ENCODE results near the gene ZBTB37.
"Not testable (repeated sequence)": the region's sequence is repeated elsewhere in the genome, so short reads cannot be mapped to it uniquely, and the experiment has no call there.

ZBTB37 gene

DNA sequence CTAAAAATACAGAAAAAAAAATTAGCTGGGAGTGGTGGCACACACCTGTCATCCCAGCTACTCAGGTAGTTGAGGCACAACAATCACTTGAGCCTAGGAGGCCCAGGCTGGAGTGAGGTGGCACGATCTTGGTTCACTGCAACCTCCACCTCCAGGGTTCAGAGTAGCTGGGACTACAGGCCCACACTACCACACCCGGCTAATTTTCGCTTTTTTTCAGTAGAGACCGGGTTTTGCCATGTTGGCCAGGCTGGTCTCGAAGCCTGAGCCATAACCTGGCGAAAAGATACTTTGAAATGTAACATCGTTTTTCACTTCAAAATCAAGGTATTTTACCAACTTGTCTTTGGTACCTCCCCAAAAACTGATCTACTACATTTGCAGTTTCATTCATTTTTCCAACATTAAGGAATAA lies 6.4 kb upstream of the ZBTB37 start:
- peak overlapping the region; percentile 99 for H3K27ac Mint-ChIP-seq
- peaks cover 98% of the 10 kb centered on the region for H3K36me3 Mint-ChIP-seq
- no peaks in the 10 kb centered on the region for H3K9me3 Mint-ChIP-seq
- peak; percentile 11 for ATAC-seq
- no peak for DNase-seq (ENCODE audit: low spot score in 2 of 2)
- peaks cover 44% of the 10 kb centered on the region for H3K4me1 Mint-ChIP-seq
- H3K4me3 Mint-ChIP-seq, result no peak overlapping the region

DNA sequence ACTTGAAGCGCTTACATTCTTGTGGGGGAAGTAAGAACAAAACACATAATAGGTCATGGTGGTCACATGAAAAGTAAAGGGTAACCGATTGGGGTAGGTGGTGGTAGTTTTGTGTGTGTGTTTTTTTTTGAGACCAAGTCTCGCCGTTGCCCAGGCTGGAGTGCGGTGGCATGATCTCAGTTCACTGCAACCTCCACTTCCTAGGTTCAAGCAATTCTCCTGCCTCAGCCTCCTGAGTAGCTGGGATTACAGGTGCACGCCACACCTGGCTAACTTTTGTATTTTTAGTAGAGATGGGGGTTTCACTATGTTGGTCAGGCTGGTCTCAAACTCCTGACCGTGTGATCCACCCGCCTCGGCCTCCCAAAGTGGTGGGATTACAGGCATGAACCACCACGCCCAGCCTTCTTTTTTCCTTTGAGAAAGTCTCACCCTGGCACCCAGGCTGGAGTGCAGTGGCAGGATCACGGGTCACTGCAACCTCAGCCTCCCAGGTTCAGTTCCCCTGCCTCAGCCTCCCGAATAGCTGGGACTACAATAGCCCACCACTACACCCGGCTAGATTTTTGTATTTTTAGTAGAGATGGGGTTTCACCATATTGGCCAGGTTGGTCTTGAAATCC lies 5.9 kb upstream of the ZBTB37 start:
- peak; percentile 31 for ATAC-seq
- Mint-ChIP-seq H3K36me3 (peaks cover 100% of the 10 kb centered on the region), H3K4me1 (peaks cover 47% of the 10 kb centered on the region), H3K27ac (peak overlapping the region; percentile 99)
- H3K4me3 Mint-ChIP-seq; DNase-seq (ENCODE audit: low spot score in 2 of 2); H3K9me3 Mint-ChIP-seq: not testable (repeated sequence)

DNA sequence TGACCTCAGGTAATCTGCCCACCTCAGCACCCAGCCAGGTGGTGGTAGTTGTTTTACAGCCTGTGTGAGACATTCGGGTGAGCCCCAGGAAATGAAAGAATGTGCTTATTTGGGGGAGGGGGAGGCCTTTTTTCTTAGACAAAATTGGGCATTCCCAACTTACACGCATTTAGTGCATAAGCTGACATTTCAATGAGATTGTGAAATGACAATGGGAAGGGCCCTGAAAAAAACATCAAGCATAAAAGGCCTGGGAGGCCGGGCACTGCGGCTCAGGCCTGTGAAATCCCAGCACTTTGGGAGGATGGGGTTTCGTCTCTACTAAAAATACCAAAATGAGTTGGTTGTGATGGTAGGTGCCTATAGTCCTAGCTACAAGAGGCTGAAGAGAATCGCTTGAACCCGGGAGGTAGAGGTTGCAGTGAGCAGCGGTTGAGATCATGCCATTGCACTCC lies 5.4 kb upstream of the ZBTB37 start:
- no peak for ATAC-seq
- Mint-ChIP-seq H3K4me3 (no peak overlapping the region), H3K9me3 (no peaks in the 10 kb centered on the region), H3K4me1 (peaks cover 50% of the 10 kb centered on the region), H3K27ac (peak overlapping the region; percentile 99), H3K36me3 (peaks cover 100% of the 10 kb centered on the region)
- no peak for DNase-seq (ENCODE audit: low spot score in 2 of 2)

DNA sequence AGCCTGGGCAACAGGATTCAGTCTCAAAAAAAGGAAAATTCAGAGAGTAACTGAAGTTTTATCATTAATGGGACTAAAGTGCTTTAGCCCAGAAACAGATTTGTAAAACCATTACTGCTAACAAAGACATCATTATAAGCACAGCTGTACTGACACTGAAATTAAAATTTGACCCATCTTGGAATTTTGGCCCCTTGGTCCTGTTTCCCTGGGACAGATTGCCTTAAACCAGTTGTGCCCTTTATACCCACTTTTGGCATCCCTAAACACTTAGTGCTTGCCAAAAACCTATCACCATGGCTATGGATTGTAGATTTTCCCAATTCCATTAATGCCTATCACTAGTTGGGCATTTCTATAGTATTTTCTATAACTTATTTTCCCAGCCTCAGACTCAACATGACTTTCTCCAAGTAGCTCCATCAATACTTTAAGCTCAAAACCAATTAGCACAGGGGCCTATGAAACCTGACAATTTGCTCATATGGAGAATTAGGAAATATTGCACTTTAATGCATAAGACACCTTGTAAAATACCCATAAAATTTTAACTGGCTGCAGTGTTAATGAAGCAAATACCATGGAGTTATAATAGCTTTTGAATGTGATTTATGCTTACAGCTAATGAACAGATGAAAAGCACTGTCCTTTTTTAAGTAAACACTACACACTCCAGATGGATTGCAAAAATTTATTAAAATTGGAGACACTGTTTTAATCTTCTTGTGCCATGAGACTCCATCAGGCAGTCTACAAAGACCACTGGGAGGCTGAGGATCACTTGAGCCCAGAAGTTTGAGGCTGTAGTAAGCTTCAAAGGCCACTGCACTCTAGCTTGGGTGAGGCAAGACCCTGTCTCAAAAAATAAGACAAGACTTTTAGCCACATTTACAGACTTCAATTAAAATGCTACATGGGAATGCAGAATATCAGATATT lies 4.7 kb upstream of the ZBTB37 start:
- ATAC-seq (no peak), DNase-seq (ENCODE audit: low spot score in 2 of 2) (no peak)
- Mint-ChIP-seq H3K27ac (peak overlapping the region; percentile 99), H3K36me3 (peaks cover 100% of the 10 kb centered on the region), H3K4me1 (peaks cover 53% of the 10 kb centered on the region), H3K9me3 (no peaks in the 10 kb centered on the region), H3K4me3 (peak overlapping the region; percentile 94)

DNA sequence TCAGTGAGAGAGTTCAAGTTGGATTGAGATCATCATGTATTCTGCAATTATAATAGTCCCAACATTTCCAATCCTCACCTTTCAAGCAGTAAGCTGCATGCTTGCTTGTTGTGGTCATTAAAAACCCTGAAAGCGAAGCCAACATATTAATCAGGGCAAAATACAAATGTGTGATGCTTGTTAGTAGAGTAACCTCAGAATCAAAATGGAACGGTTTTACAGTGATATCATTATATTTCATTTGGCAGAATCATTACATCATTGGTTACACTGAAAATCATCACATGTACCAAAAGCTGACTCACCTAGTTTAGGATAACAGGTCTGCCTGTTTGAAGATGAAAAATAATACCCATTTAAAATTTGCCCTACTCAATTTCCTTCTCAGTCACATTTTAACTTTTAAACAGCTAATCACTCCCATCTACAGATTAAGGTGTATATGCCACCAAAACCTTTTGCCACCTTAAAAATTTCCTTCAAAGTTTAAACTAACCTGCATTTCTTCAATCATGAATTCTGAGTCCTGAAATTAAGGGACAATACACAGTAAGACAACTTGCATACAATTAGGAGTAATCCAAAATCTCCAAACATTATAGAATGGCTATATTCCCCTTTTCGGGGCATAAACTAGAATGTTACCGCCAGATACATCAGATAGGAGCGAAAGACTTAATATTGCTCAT lies 3.9 kb upstream of the ZBTB37 start:
- DNase-seq (ENCODE audit: low spot score in 2 of 2), result no peak
- H3K36me3 Mint-ChIP-seq, result peaks cover 96% of the 10 kb centered on the region

DNA sequence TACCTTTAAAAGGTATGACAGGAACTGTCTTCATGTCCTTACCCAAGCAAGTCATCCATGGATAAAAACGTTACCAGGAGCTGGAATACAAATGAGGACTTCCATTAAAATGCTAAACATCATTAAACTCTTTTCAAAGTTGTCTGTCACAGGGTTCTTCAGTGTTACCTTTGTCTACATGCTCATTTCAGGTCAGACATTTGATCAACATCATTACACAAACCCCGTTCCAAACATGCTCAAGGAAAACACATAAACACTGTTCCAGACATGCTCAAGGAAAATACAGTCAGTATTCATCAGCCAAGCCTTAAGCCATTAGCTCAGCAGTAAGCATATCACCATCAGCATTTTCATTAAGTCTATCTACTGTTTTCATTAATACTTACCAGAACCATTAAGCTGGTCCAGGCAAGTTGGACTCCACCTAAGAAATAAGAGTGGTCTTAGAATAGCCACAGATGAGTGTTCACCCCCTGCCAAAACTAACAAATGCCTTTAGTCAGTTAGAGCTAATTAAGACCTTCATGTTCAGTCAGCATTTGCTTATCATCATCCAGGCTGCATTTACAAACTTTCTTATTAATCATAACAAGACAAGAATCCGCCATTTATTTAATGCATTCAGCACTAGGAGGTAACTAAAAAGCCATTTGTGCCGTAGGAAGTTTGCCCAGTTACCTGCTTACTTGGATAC lies 2.6 kb upstream of the ZBTB37 start:
- H3K4me3 Mint-ChIP-seq, result peak overlapping the region; percentile 94
- peak overlapping the region; percentile 99 for H3K27ac Mint-ChIP-seq
- no peaks in the 10 kb centered on the region for H3K9me3 Mint-ChIP-seq
- DNase-seq (ENCODE audit: low spot score in 2 of 2), result no peak
- H3K4me1 Mint-ChIP-seq, result peaks cover 67% of the 10 kb centered on the region
- ATAC-seq, result no peak
- peaks cover 89% of the 10 kb centered on the region for H3K36me3 Mint-ChIP-seq

More for the DNA sequence above, 3.9 kb upstream of the ZBTB37 start:
- H3K9me3 Mint-ChIP-seq, result no peaks in the 10 kb centered on the region
- no peak for ATAC-seq
- peaks cover 59% of the 10 kb centered on the region for H3K4me1 Mint-ChIP-seq
- H3K27ac Mint-ChIP-seq, result peak overlapping the region; percentile 99
- peak overlapping the region; percentile 94 for H3K4me3 Mint-ChIP-seq

DNA sequence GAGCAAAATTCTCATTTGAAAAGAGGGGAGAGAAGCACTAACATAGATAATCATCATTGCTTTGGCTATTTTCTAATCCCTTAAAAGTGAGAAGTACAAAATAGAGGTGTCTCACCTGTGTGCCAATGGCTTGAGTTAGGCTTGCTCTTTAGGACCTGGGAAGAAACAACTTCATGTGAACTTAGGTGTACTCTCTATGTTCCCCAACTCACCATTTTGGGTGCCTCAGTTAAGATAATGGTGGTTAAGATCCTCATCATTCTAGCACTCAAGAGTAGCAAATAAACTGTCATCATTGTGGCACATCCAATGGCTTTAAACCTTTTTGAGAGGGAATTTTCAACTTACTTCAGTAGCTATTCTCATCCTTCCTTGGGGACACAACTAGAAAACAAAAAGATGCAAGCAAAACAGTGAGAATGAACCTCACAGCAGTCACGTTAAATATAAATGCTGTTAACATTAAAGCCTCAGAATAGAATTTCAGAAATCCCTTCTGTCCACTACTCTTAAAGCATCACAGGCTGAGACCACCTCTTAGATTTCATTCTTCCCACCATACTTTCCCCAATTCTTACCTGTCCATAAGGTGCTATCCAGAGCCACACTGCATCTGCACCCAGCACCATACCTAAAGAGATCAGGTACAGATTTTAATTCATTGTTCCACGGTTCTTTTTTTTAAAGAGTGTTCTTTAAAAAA lies 1.6 kb upstream of the ZBTB37 start:
- peak overlapping the region; percentile 99 for H3K27ac Mint-ChIP-seq
- H3K4me3 Mint-ChIP-seq, result peak overlapping the region; percentile 94
- H3K9me3 Mint-ChIP-seq, result no peaks in the 10 kb centered on the region
- DNase-seq (ENCODE audit: low spot score in 2 of 2) (no peak), ATAC-seq (no peak)
- peaks cover 72% of the 10 kb centered on the region for H3K4me1 Mint-ChIP-seq
- peaks cover 86% of the 10 kb centered on the region for H3K36me3 Mint-ChIP-seq

DNA sequence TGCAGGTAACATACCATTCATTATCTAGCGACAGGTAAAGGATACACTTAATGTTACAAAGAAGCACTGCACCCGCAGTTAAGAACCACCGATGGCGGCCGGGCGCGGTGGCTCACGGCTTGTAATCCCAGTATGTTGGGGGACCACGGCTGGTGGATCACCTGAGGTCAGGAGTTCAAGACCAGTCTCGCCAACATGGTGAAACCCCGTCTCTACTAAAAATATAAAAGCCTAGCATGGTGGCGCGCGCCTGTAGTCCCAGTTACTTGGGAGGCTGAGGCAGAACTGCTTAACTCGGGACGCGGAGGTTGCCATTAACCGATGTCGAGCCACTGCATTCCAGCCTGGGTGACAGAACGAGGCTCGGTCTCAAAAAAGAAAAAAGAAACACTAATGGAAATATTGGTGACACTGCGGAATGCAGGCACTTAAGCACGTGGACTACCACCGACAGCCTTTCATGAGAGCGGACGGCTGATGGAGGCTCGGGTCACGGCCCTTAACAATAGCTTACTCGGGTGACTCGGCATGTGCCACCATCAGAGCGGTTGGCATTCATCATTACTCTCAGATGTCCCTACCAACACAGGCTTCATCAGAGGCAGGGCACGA lies 933 bp upstream of the ZBTB37 start:
- Mint-ChIP-seq H3K36me3 (peaks cover 82% of the 10 kb centered on the region), H3K4me3 (peak overlapping the region; percentile 94), H3K4me1 (peaks cover 72% of the 10 kb centered on the region), H3K9me3 (no peaks in the 10 kb centered on the region), H3K27ac (peak overlapping the region; percentile 99)
- ATAC-seq (no peak), DNase-seq (ENCODE audit: low spot score in 2 of 2) (no peak)

DNA sequence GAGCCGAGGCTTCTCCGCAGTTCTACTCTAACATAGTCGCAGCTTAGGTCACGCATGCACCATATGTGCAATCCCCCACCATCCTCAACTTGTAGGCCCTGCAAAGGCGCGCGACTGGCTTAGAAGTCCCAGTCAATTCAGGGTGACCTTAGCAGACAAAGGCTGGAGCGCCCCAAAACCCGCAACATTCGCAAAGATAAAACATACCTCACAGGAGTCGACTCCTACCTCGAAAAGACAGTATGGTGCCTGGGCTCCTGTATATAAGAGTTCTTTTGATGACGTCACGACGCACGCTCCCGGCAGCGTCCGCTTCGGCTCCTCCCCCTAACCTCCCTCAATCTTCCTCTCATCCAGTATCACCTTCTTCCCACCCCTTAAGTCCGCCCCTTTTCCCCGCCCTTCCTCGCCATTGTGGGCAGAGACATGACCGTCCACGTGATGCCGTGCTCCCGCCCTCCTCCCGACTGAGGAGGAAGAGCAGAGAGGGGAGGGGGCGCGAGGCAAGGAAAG lies 371 bp upstream of the ZBTB37 start, which contains the start of gene GAS5:
TSS of gene GAS5 (minus strand) at position 237 of the 513 bp plus-strand sequence.
- Mint-ChIP-seq H3K36me3 (peaks cover 77% of the 10 kb centered on the region), H3K9me3 (no peaks in the 10 kb centered on the region), H3K4me3 (peak within 1 kb of the TSS; percentile 94), H3K27ac (peak within 1 kb of the TSS; percentile 99), H3K4me1 (peaks cover 67% of the 10 kb centered on the region)
- DNase-seq (ENCODE audit: low spot score in 2 of 2), result peak; percentile 81 to 99
- ATAC-seq, result peak; percentile 82

DNA sequence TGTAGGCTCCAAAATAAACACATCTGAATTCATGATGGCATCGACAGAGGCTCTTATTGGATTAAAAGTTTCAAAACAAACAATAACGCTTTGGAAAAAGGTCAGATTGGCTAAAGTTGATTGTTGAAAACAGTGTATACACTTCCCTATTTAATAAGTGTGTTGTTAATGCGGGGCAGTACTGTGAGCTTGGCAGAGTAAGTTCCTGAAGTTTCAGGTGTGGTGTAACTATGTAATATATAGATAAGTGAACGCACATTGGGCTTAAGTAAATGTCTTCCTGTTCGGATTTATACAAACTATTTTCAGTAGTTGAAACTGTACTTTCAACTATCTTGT lies 810 bp downstream of the ZBTB37 start:
- Mint-ChIP-seq H3K4me1 (peaks cover 62% of the 10 kb centered on the region), H3K27ac (peak overlapping the region; percentile 99), H3K9me3 (no peaks in the 10 kb centered on the region), H3K36me3 (peaks cover 74% of the 10 kb centered on the region), H3K4me3 (peak overlapping the region; percentile 94)
- ATAC-seq (no peak), DNase-seq (ENCODE audit: low spot score in 2 of 2) (no peak)

DNA sequence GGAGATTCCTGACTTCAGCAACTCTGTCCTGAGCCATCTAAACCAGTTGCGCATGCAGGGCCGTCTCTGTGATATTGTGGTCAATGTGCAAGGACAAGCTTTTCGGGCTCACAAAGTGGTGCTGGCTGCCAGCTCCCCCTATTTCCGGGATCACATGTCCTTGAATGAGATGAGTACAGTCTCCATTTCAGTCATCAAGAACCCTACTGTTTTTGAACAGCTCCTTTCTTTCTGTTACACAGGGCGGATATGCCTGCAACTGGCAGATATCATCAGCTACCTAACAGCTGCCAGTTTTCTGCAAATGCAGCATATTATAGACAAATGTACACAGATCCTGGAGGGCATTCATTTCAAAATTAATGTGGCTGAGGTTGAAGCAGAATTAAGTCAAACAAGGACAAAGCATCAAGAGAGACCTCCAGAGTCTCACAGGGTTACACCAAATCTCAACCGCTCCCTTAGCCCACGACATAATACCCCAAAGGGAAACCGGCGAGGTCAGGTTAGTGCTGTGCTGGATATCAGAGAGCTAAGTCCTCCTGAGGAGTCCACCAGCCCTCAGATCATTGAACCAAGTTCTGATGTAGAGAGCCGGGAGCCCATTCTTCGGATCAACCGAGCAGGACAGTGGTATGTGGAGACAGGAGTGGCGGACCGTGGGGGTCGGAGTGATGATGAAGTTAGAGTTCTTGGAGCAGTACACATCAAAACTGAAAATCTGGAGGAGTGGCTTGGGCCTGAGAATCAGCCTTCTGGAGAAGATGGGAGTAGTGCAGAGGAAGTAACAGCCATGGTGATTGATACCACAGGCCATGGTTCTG lies 2.3 kb downstream of the ZBTB37 start:
- Mint-ChIP-seq H3K36me3 (peaks cover 71% of the 10 kb centered on the region), H3K27ac (peak overlapping the region; percentile 88), H3K4me3 (peak overlapping the region; percentile 94), H3K4me1 (peaks cover 47% of the 10 kb centered on the region), H3K9me3 (no peaks in the 10 kb centered on the region)
- peak in 1 of 2 donors; percentile 75 for DNase-seq (ENCODE audit: low spot score in 2 of 2)
- ATAC-seq, result peak; percentile 50

DNA sequence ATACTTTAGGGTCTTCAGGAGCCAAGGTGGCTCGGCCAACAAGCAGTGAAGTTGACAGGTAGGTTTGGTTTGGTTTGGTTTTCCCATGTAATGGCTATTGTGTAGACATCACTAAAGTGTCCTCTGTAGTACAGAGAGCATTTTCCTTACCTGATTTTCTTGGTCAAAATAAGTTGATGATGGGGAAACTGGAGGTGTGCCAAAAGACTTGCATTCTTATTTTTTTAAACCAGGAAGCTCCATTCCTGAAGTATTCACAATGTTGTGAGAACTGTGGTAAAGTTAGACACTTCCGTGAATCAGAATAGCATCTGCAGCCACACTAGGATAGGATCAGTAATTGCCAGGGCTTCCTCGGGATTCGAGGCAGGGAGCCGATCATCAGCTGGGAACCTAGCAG lies 2.9 kb downstream of the ZBTB37 start:
- Mint-ChIP-seq H3K4me3 (peak overlapping the region; percentile 94), H3K9me3 (no peaks in the 10 kb centered on the region), H3K36me3 (peaks cover 71% of the 10 kb centered on the region)

DNA sequence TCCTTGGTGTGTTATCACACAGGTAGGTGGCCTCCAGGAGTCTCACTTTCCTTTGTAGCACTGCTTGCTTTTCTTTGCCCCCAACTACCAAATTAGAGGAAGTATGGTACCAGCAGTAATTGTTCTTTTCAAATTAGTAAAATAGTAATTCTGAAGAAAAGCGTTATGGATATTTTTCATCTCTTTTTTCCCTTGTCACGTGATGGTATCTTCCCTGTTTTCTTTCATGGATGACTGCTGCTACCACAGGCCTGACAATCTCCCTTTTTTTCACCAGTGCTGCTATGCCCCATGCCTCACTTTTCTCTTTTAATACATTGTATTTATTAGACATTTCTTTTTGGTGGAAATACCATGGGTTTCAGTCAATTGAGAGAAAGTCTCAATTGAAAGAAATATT lies 3.3 kb downstream of the ZBTB37 start:
- Mint-ChIP-seq H3K36me3 (peaks cover 71% of the 10 kb centered on the region), H3K4me1 (peaks cover 37% of the 10 kb centered on the region), H3K27ac (peak overlapping the region; percentile 88), H3K9me3 (no peaks in the 10 kb centered on the region), H3K4me3 (peak overlapping the region; percentile 94)
- DNase-seq (ENCODE audit: low spot score in 2 of 2) (no peak), ATAC-seq (no peak)

More for the DNA sequence above, 2.9 kb downstream of the ZBTB37 start:
- Mint-ChIP-seq H3K27ac (peak overlapping the region; percentile 88), H3K4me1 (peaks cover 41% of the 10 kb centered on the region)
- DNase-seq (ENCODE audit: low spot score in 2 of 2), result no peak
- no peak for ATAC-seq

All from stimulated activated effector memory CD8-positive, alpha-beta T cell treated with anti-CD3 and anti-CD28 coated beads, Interleukin-12 subunit alpha, Interleukin-12 subunit beta, amount 100 ng/mL, for 72 hours (primary cell).